ENCODE results near the gene DRAM1.

Gene DRAM1

DNA sequence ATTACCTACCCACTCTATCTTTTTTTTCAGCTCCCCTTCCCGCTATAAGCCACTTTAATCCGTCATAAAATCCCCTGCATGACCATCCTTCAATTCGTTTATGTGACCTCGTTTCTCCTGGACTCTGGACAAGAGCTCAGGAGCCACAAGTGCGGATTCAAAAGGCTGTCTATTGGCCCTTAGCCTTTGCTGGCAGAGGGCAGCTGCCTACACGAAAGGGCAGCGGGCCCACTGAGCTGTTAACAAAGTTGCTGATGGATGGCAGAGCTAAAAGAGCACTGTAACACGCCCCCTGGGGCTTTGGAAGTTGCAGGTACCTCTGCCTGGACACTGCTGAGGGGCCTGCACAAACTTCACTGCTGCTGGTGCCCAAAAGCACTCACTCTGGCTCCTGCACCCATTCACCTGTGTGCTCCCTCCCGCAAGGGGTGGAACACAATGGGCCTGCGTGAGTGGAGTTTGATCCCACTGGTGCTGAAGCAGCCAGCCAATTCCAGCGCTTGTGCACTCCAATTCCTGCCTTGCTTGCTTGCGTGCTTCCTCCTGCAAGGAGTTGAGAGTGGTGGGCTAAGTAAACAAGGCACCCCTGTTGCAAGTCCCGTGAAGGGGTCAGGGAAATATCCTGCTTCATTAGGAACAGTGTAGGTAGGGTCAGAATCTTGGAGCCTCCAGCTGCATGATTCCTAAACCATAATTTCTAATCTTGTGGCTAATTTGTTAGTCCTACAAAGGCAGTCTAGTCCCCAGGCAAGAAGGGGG is 10.6 kb upstream of the DRAM1 start:
- TF ChIP-seq, protein P1, sequence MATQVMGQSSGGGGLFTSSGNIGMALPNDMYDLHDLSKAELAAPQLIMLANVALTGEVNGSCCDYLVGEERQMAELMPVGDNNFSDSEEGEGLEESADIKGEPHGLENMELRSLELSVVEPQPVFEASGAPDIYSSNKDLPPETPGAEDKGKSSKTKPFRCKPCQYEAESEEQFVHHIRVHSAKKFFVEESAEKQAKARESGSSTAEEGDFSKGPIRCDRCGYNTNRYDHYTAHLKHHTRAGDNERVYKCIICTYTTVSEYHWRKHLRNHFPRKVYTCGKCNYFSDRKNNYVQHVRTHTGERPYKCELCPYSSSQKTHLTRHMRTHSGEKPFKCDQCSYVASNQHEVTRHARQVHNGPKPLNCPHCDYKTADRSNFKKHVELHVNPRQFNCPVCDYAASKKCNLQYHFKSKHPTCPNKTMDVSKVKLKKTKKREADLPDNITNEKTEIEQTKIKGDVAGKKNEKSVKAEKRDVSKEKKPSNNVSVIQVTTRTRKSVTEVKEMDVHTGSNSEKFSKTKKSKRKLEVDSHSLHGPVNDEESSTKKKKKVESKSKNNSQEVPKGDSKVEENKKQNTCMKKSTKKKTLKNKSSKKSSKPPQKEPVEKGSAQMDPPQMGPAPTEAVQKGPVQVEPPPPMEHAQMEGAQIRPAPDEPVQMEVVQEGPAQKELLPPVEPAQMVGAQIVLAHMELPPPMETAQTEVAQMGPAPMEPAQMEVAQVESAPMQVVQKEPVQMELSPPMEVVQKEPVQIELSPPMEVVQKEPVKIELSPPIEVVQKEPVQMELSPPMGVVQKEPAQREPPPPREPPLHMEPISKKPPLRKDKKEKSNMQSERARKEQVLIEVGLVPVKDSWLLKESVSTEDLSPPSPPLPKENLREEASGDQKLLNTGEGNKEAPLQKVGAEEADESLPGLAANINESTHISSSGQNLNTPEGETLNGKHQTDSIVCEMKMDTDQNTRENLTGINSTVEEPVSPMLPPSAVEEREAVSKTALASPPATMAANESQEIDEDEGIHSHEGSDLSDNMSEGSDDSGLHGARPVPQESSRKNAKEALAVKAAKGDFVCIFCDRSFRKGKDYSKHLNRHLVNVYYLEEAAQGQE (IDR thresholded peaks at IDR 0.05; ENCODE audit: low read depth): no peak
- TF ChIP-seq FOXM1 (IDR thresholded peaks at IDR 0.05; ENCODE audit: borderline replicate concordance, low read depth): no peak
- no peak for TF ChIP-seq RAD21 (IDR thresholded peaks at IDR 0.05; ENCODE audit: low read depth)
- no peak for TF ChIP-seq EP300 (IDR thresholded peaks at IDR 0.05; ENCODE audit: borderline replicate concordance)
- TF ChIP-seq ZBTB7A (IDR thresholded peaks at IDR 0.05; ENCODE audit: low read depth): no peak
- no peak for TF ChIP-seq EGR1 (IDR thresholded peaks at IDR 0.05)
- no peak for TF ChIP-seq TAF1 (IDR thresholded peaks at IDR 0.05; ENCODE audit: low read depth)
- TF ChIP-seq CREB1 (IDR thresholded peaks at IDR 0.05; ENCODE audit: low read depth): no peak
- TF ChIP-seq YY1 (IDR thresholded peaks at IDR 0.05; ENCODE audit: low read depth): no peak
- no peak for TF ChIP-seq CEBPB (IDR thresholded peaks at IDR 0.05)
- no peak for TF ChIP-seq NFIC (IDR thresholded peaks at IDR 0.05)
- TF ChIP-seq TCF12 (IDR thresholded peaks at IDR 0.05; ENCODE audit: low read depth): no peak
- TF ChIP-seq, protein P2, sequence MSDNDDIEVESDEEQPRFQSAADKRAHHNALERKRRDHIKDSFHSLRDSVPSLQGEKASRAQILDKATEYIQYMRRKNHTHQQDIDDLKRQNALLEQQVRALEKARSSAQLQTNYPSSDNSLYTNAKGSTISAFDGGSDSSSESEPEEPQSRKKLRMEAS (IDR thresholded peaks at IDR 0.05): no peak
- no peak for TF ChIP-seq TEAD4 (IDR thresholded peaks at IDR 0.05)
- TF ChIP-seq, protein P3, sequence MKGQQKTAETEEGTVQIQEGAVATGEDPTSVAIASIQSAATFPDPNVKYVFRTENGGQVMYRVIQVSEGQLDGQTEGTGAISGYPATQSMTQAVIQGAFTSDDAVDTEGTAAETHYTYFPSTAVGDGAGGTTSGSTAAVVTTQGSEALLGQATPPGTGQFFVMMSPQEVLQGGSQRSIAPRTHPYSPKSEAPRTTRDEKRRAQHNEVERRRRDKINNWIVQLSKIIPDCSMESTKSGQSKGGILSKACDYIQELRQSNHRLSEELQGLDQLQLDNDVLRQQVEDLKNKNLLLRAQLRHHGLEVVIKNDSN (IDR thresholded peaks at IDR 0.05): no peak

DNA sequence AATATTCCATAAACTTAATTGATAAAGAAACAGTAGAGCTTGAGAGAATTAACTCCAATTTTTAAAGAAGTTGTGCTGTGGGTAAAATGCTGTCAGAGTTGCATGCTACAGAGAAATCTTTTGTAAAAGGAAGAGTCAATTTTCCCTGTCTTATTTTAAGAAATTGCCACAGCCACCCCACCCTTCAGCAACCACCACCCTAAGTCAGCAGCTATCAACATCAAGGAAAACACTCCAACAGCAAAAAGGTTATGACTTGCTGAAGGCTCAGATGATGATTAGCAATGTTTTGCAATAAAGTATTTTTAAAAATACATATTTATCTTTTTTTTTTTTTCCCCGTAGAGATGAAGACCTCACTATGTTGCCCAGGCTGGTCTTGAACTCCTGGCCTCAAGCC is 6.5 kb upstream of the DRAM1 start:
- TF ChIP-seq FOXM1 (IDR thresholded peaks at IDR 0.05; ENCODE audit: borderline replicate concordance, low read depth) (no peak), EP300 (IDR thresholded peaks at IDR 0.05; ENCODE audit: borderline replicate concordance) (no peak), CEBPB (IDR thresholded peaks at IDR 0.05) (no peak), TAF1 (IDR thresholded peaks at IDR 0.05; ENCODE audit: low read depth) (no peak), EGR1 (IDR thresholded peaks at IDR 0.05) (no peak)
- TF ChIP-seq, protein P1 (IDR thresholded peaks at IDR 0.05; ENCODE audit: low read depth): no peak

DNA sequence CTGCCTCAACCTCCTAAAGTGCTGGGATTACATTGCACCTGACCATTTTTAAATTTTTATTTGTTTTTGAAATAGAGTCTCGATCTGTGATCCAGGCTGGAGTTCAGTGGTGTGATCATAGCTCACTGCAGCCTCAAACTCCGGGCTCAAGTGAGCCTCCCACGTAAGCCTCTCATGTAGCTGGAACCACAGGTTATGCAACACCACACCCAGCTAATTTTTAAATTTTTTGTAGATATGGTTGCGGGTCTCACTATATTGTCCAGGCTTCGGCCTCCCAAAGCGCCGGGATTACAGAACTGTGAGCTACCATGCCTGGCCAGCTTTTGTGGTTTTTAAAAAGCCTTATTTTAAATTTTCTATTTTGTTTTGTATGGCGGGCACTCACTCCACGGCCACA is 2.2 kb upstream of the DRAM1 start:
- TF ChIP-seq TEAD4 (IDR thresholded peaks at IDR 0.05): no peak
- TF ChIP-seq TAF1 (IDR thresholded peaks at IDR 0.05; ENCODE audit: low read depth): no peak
- no peak for TF ChIP-seq TCF12 (IDR thresholded peaks at IDR 0.05; ENCODE audit: low read depth)
- no peak for TF ChIP-seq EGR1 (IDR thresholded peaks at IDR 0.05)
- TF ChIP-seq, protein P3 (IDR thresholded peaks at IDR 0.05): no peak
- TF ChIP-seq, protein P2 (IDR thresholded peaks at IDR 0.05): no peak
- TF ChIP-seq YY1 (IDR thresholded peaks at IDR 0.05; ENCODE audit: low read depth): no peak

DNA sequence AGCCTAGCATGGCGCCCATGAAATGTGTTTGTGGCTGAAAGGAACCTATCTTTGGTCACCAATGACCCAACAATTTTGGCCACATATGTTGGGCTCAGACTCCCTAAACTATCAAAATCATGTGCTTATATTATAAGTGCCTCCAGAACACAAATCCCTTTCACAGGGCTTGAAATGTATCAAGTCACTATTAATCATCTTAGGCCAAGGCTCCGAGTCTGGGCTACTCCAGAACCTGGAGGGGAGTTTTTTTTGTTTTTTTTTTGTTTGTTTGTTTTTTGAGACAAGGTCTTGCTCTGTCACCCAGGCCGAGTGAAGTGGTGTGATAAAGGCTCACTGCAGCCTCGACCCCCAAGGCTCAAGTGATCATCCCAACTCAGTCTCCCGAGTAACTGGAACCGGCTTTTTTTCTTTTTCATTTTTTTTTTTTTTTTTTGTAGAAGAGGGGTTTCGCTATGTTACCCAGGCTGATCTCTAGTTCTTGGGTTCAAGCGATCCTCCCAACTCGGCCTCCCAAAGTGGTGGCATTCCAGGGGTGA is 989 bp upstream of the DRAM1 start:
- no peak for TF ChIP-seq FOXM1 (IDR thresholded peaks at IDR 0.05; ENCODE audit: borderline replicate concordance, low read depth)
- TF ChIP-seq, protein P1 (IDR thresholded peaks at IDR 0.05; ENCODE audit: low read depth): no peak
- no peak for TF ChIP-seq EGR1 (IDR thresholded peaks at IDR 0.05)
- TF ChIP-seq TCF12 (IDR thresholded peaks at IDR 0.05; ENCODE audit: low read depth): no peak

All from Ishikawa (cell line).